Smooth muscle cell (in vitro differentiated cells): ENCODE results near the gene POC1A. TPM values are rescaled to one million over a fixed set of nuclear protein-coding genes. Genes with fewer than 3 reads are reported as not detected.
"Not testable (repeated sequence)": the region's sequence is repeated elsewhere in the genome, so short reads cannot be mapped to it uniquely, and the experiment has no call there.

Experiments
- DNase-seq: peaks from one replicate; lab custom pipeline; 2025; ENCODE audit not compliant: unreplicated experiment; lab: John Stamatoyannopoulos, UW
- H2AFZ ChIP-seq: fragments of 200-600 bp; sonication (generic); 2 replicates; pipeline ENCODE4 v1.6.0; 2016; ENCODE audit warnings: antibody characterized with exemption, low read depth, mild to moderate bottlenecking
- H3F3A ChIP-seq: fragments of 200-600 bp; sonication (generic); 2 replicates; pipeline ENCODE4 v1.6.0; 2017; ENCODE audit warnings: antibody characterized with exemption, low read depth
- H3K27ac ChIP-seq: fragments of 200-600 bp; sonication (generic); 2 replicates; pipeline ENCODE4 v1.5.1; 2016; ENCODE audit warnings: low read depth, mild to moderate bottlenecking
- H3K27me3 ChIP-seq: fragments of 200-600 bp; sonication (generic); 2 replicates; pipeline ENCODE4 v1.6.1; 2016; ENCODE audit warnings: low read depth, mild to moderate bottlenecking
- H3K36me3 ChIP-seq: fragments of 200-600 bp; sonication (generic); 2 replicates; pipeline ENCODE4 v1.5.1; 2016; ENCODE audit warnings: low read depth
- H3K4me1 ChIP-seq: fragments of 200-600 bp; sonication (generic); 2 replicates; pipeline ENCODE4 v1.5.1; 2016; ENCODE audit warnings: low read depth
- H3K4me2 ChIP-seq: fragments of 200-600 bp; sonication (generic); 2 replicates; pipeline ENCODE4 v1.6.0; 2016; ENCODE audit warnings: mild to moderate bottlenecking
- H3K4me3 ChIP-seq: fragments of 200-600 bp; sonication (generic); 2 replicates; pipeline ENCODE4 v1.5.1; 2016; ENCODE audit warnings: mild to moderate bottlenecking
- H3K79me2 ChIP-seq: fragments of 200-600 bp; sonication (generic); 2 replicates; pipeline ENCODE4 v1.6.0; 2016; ENCODE audit warnings: low read depth, mild to moderate bottlenecking
- H3K9ac ChIP-seq: fragments of 200-600 bp; sonication (generic); 2 replicates; pipeline ENCODE4 v1.6.0; 2016; ENCODE audit warnings: low read depth
- H3K9me3 ChIP-seq: fragments of 200-600 bp; sonication (generic); replicated peaks from 2 replicates; pipeline ENCODE4 v1.5.1; 2016; ENCODE audit warnings: low read depth
- H4K20me1 ChIP-seq: fragments of 200-600 bp; sonication (generic); 2 replicates; pipeline ENCODE4 v1.6.0; 2016; ENCODE audit warnings: low read depth
- CTCF ChIP-seq: fragments of 200-600 bp; sonication (generic); IDR thresholded peaks from 2 replicates; pipeline ENCODE4 v1.5.1; 2017; ENCODE audit warnings: borderline replicate concordance, mild to moderate bottlenecking, antibody characterized with exemption; ENCODE audit not compliant: insufficient read depth, poor library complexity, severe bottlenecking
- WGBS: methylation state at CpG from one replicate; pipeline ENCODE4 v1.1.7; 2016; ENCODE audit warnings: low lambda C conversion rate; 5-methylcytosine and 5-hydroxymethylcytosine counted together
- polyA plus RNA-seq: library from polyadenylated mRNA; unstranded; fragments of >200 nt; fragmentation: Nextera tagmentation; extraction: Ambion mirVana; gene quantifications from 2 replicates; pipeline ENCODE4 v1.2.1, GENCODE V29; 2016
- total RNA-seq: library from RNA; depleted of rRNA; stranded (reverse); fragments of >200 nt; gene quantifications from 2 replicates; pipeline ENCODE4 v1.2.3, GENCODE V29; 2014

Gene POC1A
- total and polyA plus RNA-seq, 2 experiments from 2014 or later = 1.8 to 7.9 TPM

- Histone ChIP-seq H3K27me3 (no peaks in the 10 kb centered on the region), H2AFZ (no peak overlapping the region), H3K4me2 (no peak overlapping the region), H3K9ac (no peak overlapping the region), H3K27ac (no peak overlapping the region), H3K9me3 (no peaks in the 10 kb centered on the region), H3K36me3 (no peaks in the 10 kb centered on the region), H3K4me1 (no peaks in the 10 kb centered on the region), H3K4me3 (no peak overlapping the region), H3F3A (no peaks in the 10 kb centered on the region), H3K79me2 (no peaks in the 10 kb centered on the region), H4K20me1 (no peaks in the 10 kb centered on the region)
- no peak for DNase-seq
- TF ChIP-seq CTCF = no peak
- WGBS = 90% methylated on average over 5 of the region's 5 CpGs
Measured at GRCh38 chr3:52182196-52182595, 28.0 kb upstream of the POC1A start.

GRCh38 chr3:52181543-52181942, 27.3 kb upstream of the POC1A start:
- no peaks in the 10 kb centered on the region for H3K9me3 ChIP-seq

DNA sequence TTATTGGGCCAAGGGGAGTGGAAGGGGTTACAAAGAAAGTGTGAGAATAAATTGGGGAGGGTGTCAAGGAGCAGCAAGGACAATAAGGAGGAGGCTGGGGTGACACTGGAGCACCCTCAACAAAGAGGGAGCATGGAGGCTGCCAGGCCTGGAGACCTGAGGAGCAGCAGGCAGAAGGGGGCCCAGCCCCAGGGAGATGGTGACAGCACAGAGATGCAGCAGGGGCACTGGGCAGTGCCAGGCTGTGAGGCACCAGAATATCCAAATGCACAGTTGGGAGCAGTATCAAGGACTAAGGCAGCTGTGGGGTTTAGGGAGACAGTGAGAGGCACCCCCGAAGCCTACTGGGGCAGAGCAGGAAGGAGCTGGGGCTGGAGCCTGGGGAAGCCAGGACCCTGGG, 24.3 kb upstream of the POC1A start:
- H2AFZ ChIP-seq = no peak overlapping the region
- DNase-seq = no peak
- H3K27ac ChIP-seq = no peak overlapping the region
- TF ChIP-seq CTCF = no peak
- no peaks in the 10 kb centered on the region for H3K27me3 ChIP-seq
- no peak overlapping the region for H3K4me3 ChIP-seq
- H3K79me2 ChIP-seq = no peaks in the 10 kb centered on the region
- no peaks in the 10 kb centered on the region for H3K4me1 ChIP-seq
- no peaks in the 10 kb centered on the region for H4K20me1 ChIP-seq
- H3K36me3 ChIP-seq = no peaks in the 10 kb centered on the region
- H3K9ac ChIP-seq = no peak overlapping the region
- H3F3A ChIP-seq = no peaks in the 10 kb centered on the region
- WGBS = 100% methylated on average over 1 of the region's 1 CpG
- no peak overlapping the region for H3K4me2 ChIP-seq
- no peaks in the 10 kb centered on the region for H3K9me3 ChIP-seq

More at GRCh38 chr3:52181543-52181942, 27.3 kb upstream of the POC1A start:
- H3K27ac ChIP-seq = no peak overlapping the region
- no peaks in the 10 kb centered on the region for H3F3A ChIP-seq
- no peak overlapping the region for H3K4me2 ChIP-seq
- H3K4me1 ChIP-seq = no peaks in the 10 kb centered on the region
- H3K4me3 ChIP-seq = no peak overlapping the region
- 78% methylated on average over 4 of the region's 4 CpGs for WGBS
- H3K27me3 ChIP-seq = no peaks in the 10 kb centered on the region
- no peak for DNase-seq
- H2AFZ ChIP-seq = no peak overlapping the region
- H3K36me3 ChIP-seq = no peaks in the 10 kb centered on the region
- H3K9ac ChIP-seq = no peak overlapping the region
- no peaks in the 10 kb centered on the region for H3K79me2 ChIP-seq
- no peak for TF ChIP-seq CTCF
- H4K20me1 ChIP-seq = no peaks in the 10 kb centered on the region

DNA sequence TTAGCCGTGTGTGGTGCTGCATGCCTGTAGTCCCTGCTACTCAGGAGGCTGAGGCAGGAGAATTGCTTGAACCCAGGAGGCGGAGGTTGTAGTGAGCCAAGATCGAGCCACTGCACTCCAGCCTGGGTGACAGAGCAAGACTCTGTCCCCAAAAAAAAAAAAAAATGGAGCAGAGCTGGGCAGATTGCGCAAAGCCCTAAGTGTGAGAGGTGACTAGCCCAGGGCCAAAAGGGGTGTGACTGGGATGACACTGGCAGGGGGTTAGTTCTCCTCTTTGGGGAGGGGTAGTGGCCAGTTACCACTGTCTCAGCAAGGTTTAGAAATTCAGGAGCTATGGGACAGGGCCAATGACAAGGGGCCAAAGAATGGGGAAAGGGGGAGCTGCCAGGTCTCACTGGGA, 23.9 kb upstream of the POC1A start:
- not testable (repeated sequence) for H3K79me2 ChIP-seq, H3K9ac ChIP-seq, H3K4me1 ChIP-seq, H3K9me3 ChIP-seq, H3F3A ChIP-seq, H3K36me3 ChIP-seq, H3K27me3 ChIP-seq, H2AFZ ChIP-seq, H3K4me3 ChIP-seq, DNase-seq, H4K20me1 ChIP-seq, H3K4me2 ChIP-seq, H3K27ac ChIP-seq
- 94% methylated on average over 4 of the region's 4 CpGs for WGBS
